Progenitor cell of endocrine pancreas (in vitro differentiated cells): ENCODE measurements around the gene SACS. TPM values are rescaled to one million over a fixed set of nuclear protein-coding genes. Genes with fewer than 3 reads are reported as not detected.

Experiments
- DNase-seq: peaks from one replicate; pipeline ENCODE4 v3.0.0; 2021; ENCODE audit warnings: low spot score; ENCODE audit not compliant: unreplicated experiment
- H3K27ac Mint-ChIP-seq: 2 replicates; pipeline ENCODE4 v1.8.0; 2021; ENCODE audit warnings: mild to moderate bottlenecking, moderate library complexity, mixed read lengths
- H3K27me3 Mint-ChIP-seq: 2 replicates; pipeline ENCODE4 v1.8.0; 2021; ENCODE audit warnings: mixed read lengths
- H3K36me3 Mint-ChIP-seq: 2 replicates; pipeline ENCODE4 v1.8.0; 2022; ENCODE audit warnings: mixed read lengths; ENCODE audit not compliant: insufficient read depth
- H3K4me1 Mint-ChIP-seq: 2 replicates; pipeline ENCODE4 v1.8.0; 2021; ENCODE audit warnings: low read depth, mixed read lengths
- H3K4me3 Mint-ChIP-seq: 2 replicates; pipeline ENCODE4 v1.8.0; 2021; ENCODE audit warnings: low read depth, mild to moderate bottlenecking, moderate library complexity, mixed read lengths
- H3K9me3 Mint-ChIP-seq: 2 replicates; pipeline ENCODE4 v1.8.0; 2021; ENCODE audit warnings: low read depth, mixed read lengths
- CTCF ChIP-seq: fragments of 200-600 bp; sonication (generic); IDR thresholded peaks from one replicate; pipeline ENCODE4 v1.5.0; 2021; ENCODE audit warnings: antibody characterized with exemption, mild to moderate bottlenecking; ENCODE audit not compliant: unreplicated experiment
- total RNA-seq: library from RNA; stranded (reverse); gene quantifications from 2 replicates; pipeline ENCODE4 v1.2.1, GENCODE V29; 2021

Gene SACS
- total RNA-seq, 1 donor from 2014 or later: 7.1 TPM

- no peaks in the 10 kb centered on the region for H3K9me3 Mint-ChIP-seq
- H3K36me3 Mint-ChIP-seq: no peaks in the 10 kb centered on the region
- no peak overlapping the region for H3K4me3 Mint-ChIP-seq
- DNase-seq: no peak
- no peak overlapping the region for H3K27ac Mint-ChIP-seq
- H3K27me3 Mint-ChIP-seq: peaks cover 13% of the 10 kb centered on the region
- TF ChIP-seq CTCF: no peak
- peaks cover 10% of the 10 kb centered on the region for H3K4me1 Mint-ChIP-seq
Measured at GRCh38 chr13:23455401-23456185, 22.1 kb upstream of the SACS start.

GRCh38 chr13:23453132-23453531 is 19.6 kb upstream of the SACS start:
- H3K9me3 Mint-ChIP-seq: no peaks in the 10 kb centered on the region
- H3K4me3 Mint-ChIP-seq: no peak overlapping the region
- peaks cover 10% of the 10 kb centered on the region for H3K27me3 Mint-ChIP-seq
- no peak for DNase-seq
- no peak overlapping the region for H3K27ac Mint-ChIP-seq
- no peak for TF ChIP-seq CTCF
- no peaks in the 10 kb centered on the region for H3K36me3 Mint-ChIP-seq
- peaks cover 14% of the 10 kb centered on the region for H3K4me1 Mint-ChIP-seq

DNA sequence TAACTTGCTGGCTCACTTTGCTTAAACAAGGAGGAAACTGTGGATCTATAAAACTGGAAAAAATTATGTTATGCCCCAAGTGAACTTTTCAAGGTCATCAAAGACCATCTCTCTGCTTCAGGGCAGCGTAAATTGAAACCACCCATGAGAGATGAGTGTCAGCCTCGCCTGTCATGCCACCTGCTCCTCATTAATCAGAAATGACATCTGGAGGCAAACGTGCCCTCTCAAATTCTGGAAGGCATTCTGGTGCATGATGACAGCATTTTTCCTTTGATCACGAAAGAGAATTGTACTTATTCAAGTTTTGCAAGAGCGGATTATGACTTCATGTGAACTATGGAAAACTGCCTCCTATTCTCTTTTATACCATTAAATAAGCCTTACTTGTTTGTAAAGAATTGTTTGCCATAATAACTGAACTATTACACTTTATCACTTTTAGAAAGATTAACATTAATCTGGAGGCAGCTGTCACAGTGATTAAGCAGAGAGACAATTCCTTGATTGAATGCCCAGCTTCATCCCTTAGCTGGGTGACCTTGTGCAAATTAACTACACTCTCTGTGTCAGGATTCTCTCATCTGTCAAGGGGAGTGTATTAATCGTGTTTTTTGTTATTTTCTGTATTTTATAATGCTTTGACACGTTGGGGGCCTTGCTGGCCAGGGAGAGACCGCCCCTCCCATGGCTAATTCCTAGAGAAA is 17.0 kb upstream of the SACS start:
- Mint-ChIP-seq H3K27ac (no peak overlapping the region), H3K9me3 (no peaks in the 10 kb centered on the region), H3K27me3 (peaks cover 6% of the 10 kb centered on the region)

GRCh38 chr13:23449398-23450162 is 16.1 kb upstream of the SACS start:
- TF ChIP-seq CTCF: no peak
- peaks cover 3% of the 10 kb centered on the region for H3K9me3 Mint-ChIP-seq
- no peak overlapping the region for H3K4me3 Mint-ChIP-seq
- H3K27ac Mint-ChIP-seq: no peak overlapping the region
- H3K4me1 Mint-ChIP-seq: peaks cover 14% of the 10 kb centered on the region
- peaks cover 3% of the 10 kb centered on the region for H3K27me3 Mint-ChIP-seq
- H3K36me3 Mint-ChIP-seq: no peaks in the 10 kb centered on the region
- no peak for DNase-seq

More for the DNA sequence above, 17.0 kb upstream of the SACS start:
- Mint-ChIP-seq H3K4me3 (no peak overlapping the region), H3K36me3 (no peaks in the 10 kb centered on the region), H3K4me1 (peaks cover 14% of the 10 kb centered on the region)
- DNase-seq: no peak
- no peak for TF ChIP-seq CTCF

DNA sequence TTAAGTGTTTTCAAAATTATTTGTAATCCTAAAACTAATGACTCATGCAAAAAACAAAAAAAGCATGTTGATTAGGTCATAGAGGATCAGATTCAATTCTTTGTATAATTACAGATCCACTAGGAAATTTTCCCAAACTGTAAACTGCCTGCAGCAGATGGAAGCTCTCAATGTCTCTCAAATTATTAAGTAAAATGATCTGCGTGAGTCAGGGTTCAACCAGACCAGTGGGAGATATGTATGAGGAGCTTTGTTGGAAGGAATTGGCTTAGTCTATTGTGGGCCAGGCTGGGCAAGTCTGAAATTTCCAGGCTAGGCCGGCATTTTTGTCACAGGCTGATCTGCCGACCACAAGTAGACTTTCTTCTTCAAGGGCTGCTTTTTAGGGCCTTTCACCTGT is 14.4 kb upstream of the SACS start:
- DNase-seq: no peak
- Mint-ChIP-seq H3K27ac (no peak overlapping the region), H3K36me3 (no peaks in the 10 kb centered on the region), H3K4me3 (no peak overlapping the region), H3K4me1 (peaks cover 14% of the 10 kb centered on the region), H3K27me3 (peaks cover 3% of the 10 kb centered on the region), H3K9me3 (peaks cover 3% of the 10 kb centered on the region)
- TF ChIP-seq CTCF: no peak
